GM19397 (cell line): ENCODE results near the gene CDKL4.
"Not testable (repeated sequence)": the region's sequence is repeated elsewhere in the genome, so short reads cannot be mapped to it uniquely, and the experiment has no call there.

Source experiments
- ATAC-seq: cut with Tn5 transposase; IDR thresholded peaks from one replicate; pipeline ENCODE4 v1.9.1; 2021; ENCODE audit warnings: mild to moderate bottlenecking, moderate library complexity; ENCODE audit not compliant: unreplicated experiment

Gene CDKL4

GRCh38 chr2:39243469-39244123 lies at the start of gene CDKL4:
CDKL4 (minus strand) TSS chr2:39243970.
- ATAC-seq = no peak

GRCh38 chr2:39290433-39290832 lies 46.7 kb upstream of the CDKL4 start:
- ATAC-seq = no peak

GRCh38 chr2:39289609-39290008 lies 45.8 kb upstream of the CDKL4 start:
- no peak for ATAC-seq

GRCh38 chr2:39283561-39283960 lies 39.8 kb upstream of the CDKL4 start:
- ATAC-seq = no peak

- no peak for ATAC-seq
These were observed 37.6 kb upstream of the CDKL4 start for GRCh38 chr2:39281391-39281790.

- ATAC-seq = no peak
These were observed 31.2 kb upstream of the CDKL4 start for GRCh38 chr2:39275016-39275415.

- ATAC-seq = no peak
These were observed 26.2 kb upstream of the CDKL4 start for GRCh38 chr2:39269941-39270340.

GRCh38 chr2:39266916-39267434 lies 23.2 kb upstream of the CDKL4 start:
- ATAC-seq = no peak

- peak; percentile 71 for ATAC-seq
These were observed 22.5 kb upstream of the CDKL4 start for GRCh38 chr2:39266139-39266805.

GRCh38 chr2:39265315-39265714 lies 21.5 kb upstream of the CDKL4 start:
- no peak for ATAC-seq

- ATAC-seq = peak; percentile 46
These were observed 21.0 kb upstream of the CDKL4 start for GRCh38 chr2:39264733-39265132.

- no peak for ATAC-seq
These were observed 16.3 kb upstream of the CDKL4 start for GRCh38 chr2:39260087-39260486.

- no peak for ATAC-seq
These were observed 12.3 kb upstream of the CDKL4 start for GRCh38 chr2:39256040-39256439.

GRCh38 chr2:39252888-39253518 lies 9.2 kb upstream of the CDKL4 start:
- ATAC-seq = no peak

- ATAC-seq = no peak
These were observed 3.8 kb upstream of the CDKL4 start for GRCh38 chr2:39247512-39248043.

GRCh38 chr2:39246382-39246980 lies 2.7 kb upstream of the CDKL4 start:
- no peak for ATAC-seq

- not testable (repeated sequence) for ATAC-seq
These were observed 1.3 kb upstream of the CDKL4 start for GRCh38 chr2:39244963-39245625.

GRCh38 chr2:39244241-39244862 lies 582 bp upstream of the CDKL4 start:
- not testable (repeated sequence) for ATAC-seq

GRCh38 chr2:39241588-39241987 lies 2.2 kb downstream of the CDKL4 start:
- no peak for ATAC-seq

GRCh38 chr2:39240758-39241157 lies 3.0 kb downstream of the CDKL4 start:
- ATAC-seq = no peak
